ENCODE measurements around the gene CR1L.
"Not testable (repeated sequence)": the region's sequence is repeated elsewhere in the genome, so short reads cannot be mapped to it uniquely, and the experiment has no call there.

The CR1L gene

GRCh38 chr1:207747627-207748492, 102.9 kb downstream of the CR1L start:
- DNase-seq = no peak

- no peak for DNase-seq
Measured at GRCh38 chr1:207748737-207749528, 104.0 kb downstream of the CR1L start.

DNA sequence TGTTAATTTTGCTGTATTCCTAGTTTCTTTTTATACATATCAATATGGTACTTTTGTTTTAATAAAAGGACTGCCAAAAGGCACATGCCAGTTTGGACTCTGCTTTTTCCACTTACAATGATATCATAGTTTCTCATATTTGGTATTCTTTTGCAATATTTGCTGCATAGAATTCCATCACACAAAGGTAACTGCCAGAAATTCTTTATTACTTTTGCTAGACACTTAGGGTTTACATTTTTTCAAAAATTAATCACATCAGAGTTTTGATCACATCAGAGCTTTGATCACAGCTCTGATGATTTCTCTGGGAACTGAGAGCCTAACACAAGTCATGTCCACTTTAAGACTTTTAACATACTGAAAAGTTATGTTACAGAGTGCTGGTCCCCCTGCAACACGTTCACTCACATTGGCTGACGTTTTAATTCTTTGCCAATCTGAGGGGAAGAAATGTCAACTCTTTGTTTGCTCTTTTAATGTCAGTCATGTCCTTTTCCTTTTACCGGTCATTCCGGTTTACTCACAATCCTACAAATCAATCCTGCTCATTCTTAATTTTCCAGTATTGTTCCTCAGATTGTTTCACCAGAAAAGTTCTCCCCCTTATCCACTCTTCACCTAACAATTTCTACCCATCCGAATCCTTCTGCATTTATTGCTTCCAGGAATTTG, 105.8 kb downstream of the CR1L start:
- DNase-seq = no peak

GRCh38 chr1:207751463-207751789, 106.5 kb downstream of the CR1L start:
- not testable (repeated sequence) for DNase-seq

GRCh38 chr1:207751790-207752455, 107.0 kb downstream of the CR1L start, which contains the start of gene CD46:
Gene CD46, plus strand, starts transcription at chr1:207752054. Its CDS starts 159 bp downstream, at chr1:207752213.
- DNase-seq = peak; percentile 94 to 95

GRCh38 chr1:207752456-207752998, 107.6 kb downstream of the CR1L start:
- DNase-seq = peak; percentile 50 to 51

GRCh38 chr1:207753611-207754010, 108.7 kb downstream of the CR1L start:
- no peak for DNase-seq

GRCh38 chr1:207754011-207754410, 109.1 kb downstream of the CR1L start:
- no peak for DNase-seq

DNA sequence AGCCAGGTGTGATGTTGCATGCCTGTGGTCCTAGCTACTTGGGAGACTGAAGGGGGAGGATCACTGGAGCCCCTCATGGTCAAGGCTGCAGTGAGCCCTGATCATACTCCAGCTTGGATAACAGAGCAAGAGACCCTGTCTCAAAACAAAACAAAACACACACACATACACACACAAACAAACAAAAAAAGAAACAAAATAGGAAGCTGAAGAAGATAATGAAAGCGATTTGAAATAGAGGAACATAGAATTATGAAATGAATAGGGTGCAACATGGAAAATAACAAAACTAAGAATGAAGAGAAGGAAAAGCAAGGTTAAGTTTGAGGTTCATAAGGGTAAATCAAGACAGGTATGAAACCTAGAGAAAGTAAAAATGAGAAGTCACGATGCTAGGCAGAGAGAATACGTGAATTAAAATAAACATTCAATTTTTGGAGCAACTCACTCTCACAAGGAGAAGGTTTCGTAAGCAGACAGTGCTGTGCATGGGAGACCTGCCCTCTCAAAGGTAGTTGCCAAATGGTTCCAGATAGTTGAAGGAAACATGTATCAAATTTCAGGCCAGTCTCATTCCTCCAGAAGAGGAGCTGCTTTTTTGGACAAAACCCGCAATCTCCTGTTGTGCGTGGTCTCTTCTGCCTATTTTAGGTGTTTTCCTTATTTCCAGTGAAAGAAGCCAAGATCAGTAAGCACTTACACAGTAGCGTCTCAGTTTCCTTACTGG, 110.2 kb downstream of the CR1L start:
- no peak for DNase-seq

- DNase-seq = no peak
Measured at GRCh38 chr1:207755846-207756693, 111.1 kb downstream of the CR1L start.

GRCh38 chr1:207762622-207763021, 117.7 kb downstream of the CR1L start:
- no peak for DNase-seq

DNA sequence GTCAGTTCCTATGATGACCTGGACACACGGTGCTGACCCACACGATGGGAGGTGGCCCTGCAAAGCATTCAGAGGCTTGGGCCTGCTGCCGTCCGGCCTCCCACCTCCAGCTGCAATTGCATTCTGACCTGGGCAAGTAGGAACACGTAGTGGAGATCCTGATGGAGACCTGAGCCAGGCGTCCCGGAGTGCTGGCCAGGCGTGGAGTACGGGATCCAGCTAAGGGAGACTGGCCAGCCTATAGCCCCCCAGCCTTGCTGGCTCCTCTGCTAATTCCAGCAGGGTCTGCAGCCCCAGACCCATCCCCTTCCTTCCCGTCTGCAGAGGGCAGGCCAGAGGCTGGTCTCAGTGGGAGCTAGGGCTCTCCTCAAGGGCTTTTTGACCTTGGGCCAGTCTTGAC, 118.2 kb downstream of the CR1L start:
- no peak for DNase-seq

GRCh38 chr1:207763972-207764371, 119.0 kb downstream of the CR1L start:
- no peak for DNase-seq

- no peak for DNase-seq
Measured at GRCh38 chr1:207766569-207766968, 121.6 kb downstream of the CR1L start.

GRCh38 chr1:207770514-207770913, 125.6 kb downstream of the CR1L start:
- DNase-seq = not testable (repeated sequence)
